HG03139 (cell line): ENCODE measurements around the gene CYP19A1.
"Not testable (repeated sequence)": the region's sequence is repeated elsewhere in the genome, so short reads cannot be mapped to it uniquely, and the experiment has no call there.

Source experiments
- ATAC-seq: cut with Tn5 transposase; IDR thresholded peaks from one replicate; pipeline ENCODE4 v1.9.1; 2021; ENCODE audit not compliant: unreplicated experiment

The CYP19A1 gene

GRCh38 chr15:51188791-51189190 is 149.6 kb downstream of the CYP19A1 start:
- ATAC-seq, result not testable (repeated sequence)

- no peak for ATAC-seq
Observed at GRCh38 chr15:51186891-51187290, 151.5 kb downstream of the CYP19A1 start.

GRCh38 chr15:51186181-51186705 is 152.2 kb downstream of the CYP19A1 start:
- ATAC-seq, result no peak

GRCh38 chr15:51185213-51186159 is 152.9 kb downstream of the CYP19A1 start:
- ATAC-seq, result no peak

GRCh38 chr15:51184627-51185026 is 153.8 kb downstream of the CYP19A1 start:
- no peak for ATAC-seq

- no peak for ATAC-seq
Observed at GRCh38 chr15:51183076-51183475, 155.3 kb downstream of the CYP19A1 start.

- no peak for ATAC-seq
Observed at GRCh38 chr15:51181905-51182304, 156.5 kb downstream of the CYP19A1 start.

GRCh38 chr15:51181221-51181620 is 157.2 kb downstream of the CYP19A1 start:
- no peak for ATAC-seq

GRCh38 chr15:51180534-51180933 is 157.9 kb downstream of the CYP19A1 start:
- no peak for ATAC-seq

- ATAC-seq, result no peak
Observed at GRCh38 chr15:51180011-51180410, 158.4 kb downstream of the CYP19A1 start.

- ATAC-seq, result no peak
Observed at GRCh38 chr15:51172193-51172592, 166.2 kb downstream of the CYP19A1 start.

GRCh38 chr15:51171634-51171932 is 166.8 kb downstream of the CYP19A1 start:
- ATAC-seq, result no peak

- ATAC-seq, result no peak
Observed at GRCh38 chr15:51170882-51171633, 167.3 kb downstream of the CYP19A1 start.

- ATAC-seq, result no peak
Observed at GRCh38 chr15:51168700-51169099, 169.7 kb downstream of the CYP19A1 start.

GRCh38 chr15:51163843-51164242 is 174.6 kb downstream of the CYP19A1 start:
- no peak for ATAC-seq

GRCh38 chr15:51162865-51163762 is 175.3 kb downstream of the CYP19A1 start:
- no peak for ATAC-seq

GRCh38 chr15:51161491-51162220 is 176.7 kb downstream of the CYP19A1 start:
- ATAC-seq, result no peak

GRCh38 chr15:51160484-51160883 is 177.9 kb downstream of the CYP19A1 start:
- no peak for ATAC-seq
